Lower leg skin (tissue), 3 donors: ENCODE measurements around the gene ADCY7.

Experiments used
- CTCF ChIP-seq, 3 donors: fragments of 450-650 bp; IDR thresholded peaks; one replicate each; pipeline ENCODE4 v1.5.1; 2016; ENCODE audit warnings: antibody characterized with exemption in 3 of 3, mild to moderate bottlenecking in 3 of 3, moderate library complexity in 2 of 3
- POLR2A ChIP-seq, 2 donors: fragments of 450-650 bp; IDR thresholded peaks; one replicate each; pipeline ENCODE4 v1.6.1; 2016 to 2017; ENCODE audit warnings: antibody characterized with exemption in 2 of 2, mild to moderate bottlenecking in 1 of 2, moderate library complexity in 1 of 2

- no peak for TF ChIP-seq POLR2A (IDR thresholded peaks at IDR 0.05)
- no peak for TF ChIP-seq CTCF (IDR thresholded peaks at IDR 0.05)
Measured at GRCh38 chr16:50257876-50258275, 8.5 kb upstream of the ADCY7 start.
